NCI-H524 treated with DMSO at 0.1 percent for 48 hours (cell line): ENCODE results near the gene GIMAP5.
"Not testable (repeated sequence)": the region's sequence is repeated elsewhere in the genome, so short reads cannot be mapped to it uniquely, and the experiment has no call there.

Source experiments
- DNase-seq: peaks from one replicate; lab custom pipeline; 2025; lab: John Stamatoyannopoulos, UW

GIMAP5 gene

GRCh38 chr7:150774131-150774530 lies 36.9 kb downstream of the GIMAP5 start:
- not testable (repeated sequence) for DNase-seq

- no peak for DNase-seq
Measured at GRCh38 chr7:150778014-150778737, 41.0 kb downstream of the GIMAP5 start.

- peak; percentile 71 for DNase-seq
Measured at GRCh38 chr7:150778738-150779301, 41.6 kb downstream of the GIMAP5 start.

GRCh38 chr7:150780292-150780691 lies 43.1 kb downstream of the GIMAP5 start:
- DNase-seq = no peak

- DNase-seq = no peak
Measured at GRCh38 chr7:150781103-150781502, 43.9 kb downstream of the GIMAP5 start.

GRCh38 chr7:150781961-150782360 lies 44.7 kb downstream of the GIMAP5 start:
- no peak for DNase-seq

GRCh38 chr7:150784120-150784736 lies 47.0 kb downstream of the GIMAP5 start:
- no peak for DNase-seq

- no peak for DNase-seq
Measured at GRCh38 chr7:150784954-150785353, 47.7 kb downstream of the GIMAP5 start.

- DNase-seq = no peak
Measured at GRCh38 chr7:150787321-150788281, 50.4 kb downstream of the GIMAP5 start.

GRCh38 chr7:150788474-150789269 lies 51.5 kb downstream of the GIMAP5 start:
- DNase-seq = no peak

GRCh38 chr7:150790416-150791075 lies 53.3 kb downstream of the GIMAP5 start:
- no peak for DNase-seq

GRCh38 chr7:150791304-150791703 lies 54.1 kb downstream of the GIMAP5 start:
- no peak for DNase-seq

- no peak for DNase-seq
Measured at GRCh38 chr7:150791746-150792452, 54.7 kb downstream of the GIMAP5 start.
